Stomach (tissue), 9 donors: ENCODE results near the gene DNPEP. TPM values are rescaled to one million over a fixed set of nuclear protein-coding genes. Genes with fewer than 3 reads are reported as not detected.
"Not testable (repeated sequence)": the region's sequence is repeated elsewhere in the genome, so short reads cannot be mapped to it uniquely, and the experiment has no call there.

Experiments
- DNase-seq, 2 donors: peaks; one replicate each; pipeline versions ENCODE4 v3.0.0 to v3.0.0-alpha.2; 2013 to 2019
- H3K27ac ChIP-seq, 5 donors: fragments of 200-600 bp in 4 of 5; sonication (generic) in 4 of 5; one replicate each; pipeline ENCODE4 v1.5.1; 2013 to 2019; ENCODE audit warnings: mild to moderate bottlenecking in 1 of 5, moderate library complexity in 1 of 5
- H3K27me3 ChIP-seq, 3 donors: fragments of 200-600 bp; sonication (generic); one replicate each; pipeline ENCODE4 v1.5.1; 2017 to 2019; ENCODE audit warnings: mixed run types in 1 of 3
- H3K36me3 ChIP-seq, 4 donors: fragments of 200-600 bp; sonication (generic); 1 replicate in 3 of 4; 2 replicates in 1 of 4; pipeline ENCODE4 v1.5.1; 2016 to 2019
- H3K4me1 ChIP-seq, 4 donors: fragments of 200-600 bp; sonication (generic); one replicate each; pipeline ENCODE4 v1.5.1; 2016 to 2019
- H3K4me3 ChIP-seq, 4 donors: fragments of 200-600 bp; sonication (generic) in 3 of 4; one replicate each; pipeline ENCODE4 v1.5.1; 2016 to 2019; ENCODE audit warnings: mild to moderate bottlenecking in 1 of 4
- H3K9me3 ChIP-seq, 4 donors: fragments of 200-600 bp; sonication (generic); one replicate each; pipeline ENCODE4 v1.5.1; 2016 to 2019
- EP300 ChIP-seq: sonication (generic); formaldehyde crosslinking; IDR thresholded peaks from one replicate; pipeline ENCODE4 v1.6.1; 2017; ENCODE audit warnings: antibody characterized with exemption
- POLR2A ChIP-seq, 4 donors: fragments of 450-650 bp; IDR thresholded peaks; one replicate each; pipeline ENCODE4 v1.6.1; 2016; ENCODE audit warnings: antibody characterized with exemption in 4 of 4, control low read depth in 2 of 4, mild to moderate bottlenecking in 1 of 4, moderate library complexity in 1 of 4
- POLR2AphosphoS5 ChIP-seq, 3 donors: sonication (generic); formaldehyde crosslinking; IDR thresholded peaks; one replicate each; pipeline ENCODE4 v1.6.1; 2016; ENCODE audit warnings: antibody characterized with exemption in 3 of 3
- WGBS, 5 donors: extraction: QIAGEN DNeasy Blood & Tissue Kit in 3 of 5; methylation state at CpG; one replicate each; pipeline versions ENCODE4 v1.1.5 to v1.1.7; 2013 to 2018; 5-methylcytosine and 5-hydroxymethylcytosine counted together
- intact Hi-C: fragments of 100-400 bp; cut with DNase I; formaldehyde crosslinking; loops from one replicate; pipeline ENCODE4 v1.15.1; 2023; ENCODE audit warnings: low total_unique reads
- polyA plus RNA-seq, 3 donors: library from polyadenylated mRNA; stranded (reverse); fragments of 200-250 nt; gene quantifications; one replicate each; pipeline ENCODE4 v1.2.3, GENCODE V29; 2013
- total RNA-seq, 5 donors: library from RNA; depleted of rRNA; stranded (reverse); fragments of >200 nt; gene quantifications; one replicate each; pipeline versions ENCODE4 v1.1.0 to v1.2.3, GENCODE V29; 2014 to 2016
- TF ChIP-seq, protein P1 (sequence below), 7 experiments: fragments of 450-650 bp in 4 of 7; fragments of 200-600 bp in 3 of 7; sonication (generic) in 3 of 7; IDR thresholded peaks; one replicate each; pipeline ENCODE4 v1.5.1; 2016 to 2019; ENCODE audit warnings: antibody characterized with exemption in 7 of 7, control low read depth in 2 of 7, mild to moderate bottlenecking in 1 of 7
- donor health status: healthy with polysubstance abuse.
- donor health status: Bipolar disorder and iron deficiency.
- donor health status: healthy.

The DNPEP gene
- total and polyA plus RNA-seq, 8 donors = 32.7 to 147 (median 82.2) TPM

DNA sequence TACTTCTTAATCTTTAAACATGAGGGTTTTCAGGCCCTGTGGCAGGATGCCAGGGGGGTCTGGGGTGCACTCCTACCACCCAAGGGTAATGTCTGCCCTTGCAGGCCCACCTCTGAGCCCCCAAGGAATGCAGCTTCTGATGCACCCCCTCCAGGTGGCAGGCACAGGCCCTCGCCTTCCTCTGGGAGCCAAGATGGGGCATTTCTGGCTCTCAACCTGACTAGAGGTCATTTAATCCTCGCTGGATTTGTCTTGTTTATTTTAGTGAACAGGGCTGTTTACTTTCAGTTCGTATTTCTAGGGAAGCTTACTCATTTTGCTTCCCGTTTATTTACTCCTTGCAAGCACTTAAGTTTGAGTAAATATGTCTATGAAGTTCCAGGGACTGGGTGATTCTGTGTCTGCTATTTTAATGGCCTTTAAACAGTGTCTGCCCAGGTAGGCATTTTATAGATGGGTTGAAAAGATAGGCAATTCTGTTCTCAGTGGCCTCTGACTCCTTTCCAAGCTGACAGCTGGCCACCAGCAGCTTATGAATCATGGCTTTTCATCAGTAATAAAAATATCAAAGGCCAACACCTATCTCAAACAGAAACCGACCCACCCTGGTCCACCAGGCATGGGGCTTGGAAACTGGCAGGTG, 11.1 kb upstream of the DNPEP start:
- TF ChIP-seq, protein P1, sequence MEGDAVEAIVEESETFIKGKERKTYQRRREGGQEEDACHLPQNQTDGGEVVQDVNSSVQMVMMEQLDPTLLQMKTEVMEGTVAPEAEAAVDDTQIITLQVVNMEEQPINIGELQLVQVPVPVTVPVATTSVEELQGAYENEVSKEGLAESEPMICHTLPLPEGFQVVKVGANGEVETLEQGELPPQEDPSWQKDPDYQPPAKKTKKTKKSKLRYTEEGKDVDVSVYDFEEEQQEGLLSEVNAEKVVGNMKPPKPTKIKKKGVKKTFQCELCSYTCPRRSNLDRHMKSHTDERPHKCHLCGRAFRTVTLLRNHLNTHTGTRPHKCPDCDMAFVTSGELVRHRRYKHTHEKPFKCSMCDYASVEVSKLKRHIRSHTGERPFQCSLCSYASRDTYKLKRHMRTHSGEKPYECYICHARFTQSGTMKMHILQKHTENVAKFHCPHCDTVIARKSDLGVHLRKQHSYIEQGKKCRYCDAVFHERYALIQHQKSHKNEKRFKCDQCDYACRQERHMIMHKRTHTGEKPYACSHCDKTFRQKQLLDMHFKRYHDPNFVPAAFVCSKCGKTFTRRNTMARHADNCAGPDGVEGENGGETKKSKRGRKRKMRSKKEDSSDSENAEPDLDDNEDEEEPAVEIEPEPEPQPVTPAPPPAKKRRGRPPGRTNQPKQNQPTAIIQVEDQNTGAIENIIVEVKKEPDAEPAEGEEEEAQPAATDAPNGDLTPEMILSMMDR (IDR thresholded peaks at IDR 0.05) = no peak
- TF ChIP-seq POLR2AphosphoS5 (IDR thresholded peaks at IDR 0.05) = peak in 2 of 3 donors; percentile 45
- Histone ChIP-seq H3K27me3 (peaks cover 0 to 2% (median 0%) of the 10 kb centered on the region in 3 donors), H3K9me3 (no peaks in the 10 kb centered on the region), H3K4me1 (peaks cover 22 to 60% (median 34%) of the 10 kb centered on the region in 4 donors), H3K4me3 (no peak overlapping the region), H3K27ac (peak overlapping the region in 4 of 5 donors; percentile 29 to 54 (median 34)), H3K36me3 (no peaks in the 10 kb centered on the region)
- intact Hi-C loops = no loop called here
- no peak for DNase-seq
- 16 to 23% (median 19%) methylated on average over 5 of the region's 5 CpGs for WGBS, 5 donors

- intact Hi-C loops = no loop called here
- DNase-seq = no peak
- Histone ChIP-seq H3K27ac (no peak overlapping the region), H3K9me3 (no peaks in the 10 kb centered on the region), H3K4me1 (peaks cover 18 to 43% (median 24%) of the 10 kb centered on the region in 4 donors), H3K4me3 (no peak overlapping the region), H3K27me3 (no peaks in the 10 kb centered on the region), H3K36me3 (no peaks in the 10 kb centered on the region)
- 59 to 72% (median 63%) methylated on average over 6 of the region's 6 CpGs for WGBS, 5 donors
- TF ChIP-seq EP300 = no peak
- TF ChIP-seq, protein P1 (IDR thresholded peaks at IDR 0.05) = no peak
- TF ChIP-seq POLR2AphosphoS5 (IDR thresholded peaks at IDR 0.05) = no peak
- TF ChIP-seq POLR2A (IDR thresholded peaks at IDR 0.05) = no peak
Observed at GRCh38 chr2:219396863-219397457, 9.2 kb upstream of the DNPEP start.

- Histone ChIP-seq H3K36me3 (no peaks in the 10 kb centered on the region), H3K4me3 (no peak overlapping the region), H3K27me3 (no peaks in the 10 kb centered on the region), H3K9me3 (no peaks in the 10 kb centered on the region), H3K4me1 (peaks cover 18 to 37% (median 24%) of the 10 kb centered on the region in 4 donors), H3K27ac (no peak overlapping the region)
- TF ChIP-seq, protein P1 (IDR thresholded peaks at IDR 0.05) = no peak
- TF ChIP-seq EP300 (no peak), POLR2A (IDR thresholded peaks at IDR 0.05) (no peak), POLR2AphosphoS5 (IDR thresholded peaks at IDR 0.05) (no peak)
- 92 to 94% (median 93%) methylated on average over 3 of the region's 3 CpGs for WGBS, 5 donors
- DNase-seq = no peak
- intact Hi-C loops = no loop called here
Observed at GRCh38 chr2:219395609-219396008, 7.9 kb upstream of the DNPEP start.

DNA sequence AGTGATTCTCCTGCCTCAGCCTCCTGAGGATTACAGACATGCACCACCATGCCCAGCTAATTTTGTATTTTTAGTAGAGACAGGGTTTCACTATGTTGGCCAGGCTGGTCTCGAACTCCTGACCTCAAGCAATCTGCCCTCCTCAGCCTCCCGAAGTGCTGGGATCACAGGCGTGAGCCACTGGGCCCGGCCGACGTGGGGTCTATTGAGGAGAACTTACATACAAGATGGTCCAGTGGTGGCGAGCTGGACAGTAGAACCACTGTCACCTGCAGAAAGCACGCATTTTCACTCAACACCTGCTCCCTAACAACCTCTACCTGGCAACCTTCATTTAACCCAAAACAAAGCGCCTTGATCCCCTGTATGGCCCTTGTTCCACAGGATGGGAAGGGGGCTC, 7.3 kb upstream of the DNPEP start:
- intact Hi-C loops, H3K36me3 ChIP-seq, H3K9me3 ChIP-seq, H3K27me3 ChIP-seq, H3K4me3 ChIP-seq, DNase-seq, H3K27ac ChIP-seq: not testable (repeated sequence)
- H3K4me1 ChIP-seq = peaks cover 18 to 32% (median 22%) of the 10 kb centered on the region in 4 donors
- WGBS, 5 donors = 89 to 95% (median 94%) methylated on average over 9 of the region's 9 CpGs

- intact Hi-C loops = no loop called here
- no peak overlapping the region for H3K27ac ChIP-seq
Observed at GRCh38 chr2:219392754-219393153, 5.0 kb upstream of the DNPEP start.

More at GRCh38 chr2:219392754-219393153, 5.0 kb upstream of the DNPEP start:
- Histone ChIP-seq H3K9me3 (no peaks in the 10 kb centered on the region), H3K27me3 (no peaks in the 10 kb centered on the region), H3K4me3 (no peak overlapping the region), H3K36me3 (no peaks in the 10 kb centered on the region), H3K4me1 (peaks cover 0 to 15% (median 6%) of the 10 kb centered on the region in 4 donors)
- DNase-seq = no peak
- WGBS, 5 donors = 86 to 90% (median 89%) methylated on average over 9 of the region's 9 CpGs
- no peak for TF ChIP-seq EP300
- TF ChIP-seq POLR2AphosphoS5 (IDR thresholded peaks at IDR 0.05) = no peak
- TF ChIP-seq, protein P1 (IDR thresholded peaks at IDR 0.05) = no peak
- TF ChIP-seq POLR2A (IDR thresholded peaks at IDR 0.05) = no peak
